Caki2 (cell line): ENCODE results near the gene ZNF763. TPM values are rescaled to one million over a fixed set of nuclear protein-coding genes. Genes with fewer than 3 reads are reported as not detected.
"Not testable (repeated sequence)": the region's sequence is repeated elsewhere in the genome, so short reads cannot be mapped to it uniquely, and the experiment has no call there.

ENCODE experiments used
- DNase-seq: peaks from one replicate; pipeline ENCODE4 v3.0.0-alpha.2; 2015; ENCODE audit warnings: low read depth
- in situ Hi-C: cut with HindIII; loops from 2 replicates; pipeline ENCODE4 v1.10.0; 2016; ENCODE audit warnings: low sequenced_read_pairs, low pct_unique_long_range_greater_than_20kb, mixed read lengths
- total RNA-seq: library from RNA; depleted of rRNA; stranded (reverse); fragments of >200 nt; shearing (Covaris generic); gene quantifications from 2 replicates; pipeline ENCODE4 v1.2.3, GENCODE V29; 2014; ENCODE audit warnings: low replicate concordance; rRNA removed

ZNF763 gene
- total RNA-seq = 7.0 TPM in 1 of 2 replicates, not detected in the other

DNA sequence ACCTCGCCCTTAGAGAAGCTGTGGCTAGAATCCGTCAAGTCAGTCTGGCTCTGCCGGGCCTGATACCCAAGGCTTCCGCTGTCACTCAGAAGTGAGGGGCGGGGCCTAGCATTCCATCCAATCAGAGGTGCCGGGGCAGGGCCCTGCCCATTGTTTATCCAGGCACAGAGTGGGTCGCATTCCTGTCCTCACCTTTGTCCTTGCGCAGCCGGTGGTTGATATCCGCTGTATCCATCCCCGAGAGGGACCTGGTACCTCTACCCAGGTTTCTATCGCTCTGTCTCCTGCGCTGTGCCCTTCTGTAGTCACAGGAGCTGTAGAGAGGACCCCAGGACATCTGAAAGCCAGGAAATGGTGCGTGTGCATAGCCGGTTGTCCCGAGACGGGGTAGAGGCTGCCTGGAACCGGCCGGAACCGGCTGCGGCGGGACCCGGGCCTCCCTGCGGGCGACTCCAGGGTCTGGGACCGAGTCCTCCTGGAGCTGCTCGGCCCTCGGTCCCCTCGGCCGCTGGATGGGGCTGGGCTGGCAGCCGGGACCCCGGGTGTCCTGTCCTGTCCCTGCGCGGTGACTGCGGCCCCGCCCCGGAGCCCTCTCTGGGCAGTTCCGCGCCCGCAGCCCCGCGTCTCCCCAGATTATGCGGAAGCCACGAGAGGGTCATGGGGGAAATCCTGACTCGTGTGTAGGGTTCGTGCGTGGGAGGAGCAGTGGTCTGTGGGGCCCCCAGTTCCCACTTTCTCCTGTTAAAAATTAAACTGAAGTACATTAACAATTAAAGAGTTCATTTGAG lies at the start of gene ZNF763:
Gene ZNF763 (plus strand): TSS at position 183 of the 788 bp plus-strand sequence. CDS start 169 bp downstream, at position 352.
- peak; percentile 28 for DNase-seq
- in situ Hi-C loops = no loop called here

DNA sequence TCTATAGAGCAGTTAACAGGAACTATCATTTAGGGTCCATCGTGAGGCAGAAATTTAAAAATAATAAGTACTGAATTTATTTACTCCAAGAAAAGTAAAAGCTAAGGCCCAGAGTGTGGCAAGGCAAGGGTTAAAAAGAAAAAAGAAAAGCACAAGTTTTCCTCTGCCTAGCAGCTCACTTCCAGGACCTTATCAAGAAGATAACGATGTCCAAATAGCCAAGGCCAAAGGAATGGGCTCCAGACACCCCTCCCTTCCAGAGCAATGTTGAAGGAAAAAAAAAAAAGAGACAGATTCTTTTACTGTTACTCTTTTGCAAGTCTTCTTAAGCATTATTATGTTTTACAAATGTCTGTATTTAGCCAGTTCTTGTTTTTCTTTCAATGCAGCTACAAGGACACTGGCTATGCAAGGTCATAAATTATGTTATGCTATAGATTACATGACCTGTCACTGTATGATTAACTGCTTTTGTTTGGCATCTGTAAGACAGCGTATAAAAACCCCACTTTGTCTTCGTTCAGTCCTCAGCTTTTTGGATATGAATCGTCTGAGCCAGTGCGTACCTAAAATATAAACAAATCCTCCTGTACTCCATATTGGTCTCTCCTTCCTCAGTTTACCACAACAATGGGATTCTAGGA lies 42.9 kb upstream of the ZNF763 start:
- in situ Hi-C loops = no loop called here
- DNase-seq = no peak

DNA sequence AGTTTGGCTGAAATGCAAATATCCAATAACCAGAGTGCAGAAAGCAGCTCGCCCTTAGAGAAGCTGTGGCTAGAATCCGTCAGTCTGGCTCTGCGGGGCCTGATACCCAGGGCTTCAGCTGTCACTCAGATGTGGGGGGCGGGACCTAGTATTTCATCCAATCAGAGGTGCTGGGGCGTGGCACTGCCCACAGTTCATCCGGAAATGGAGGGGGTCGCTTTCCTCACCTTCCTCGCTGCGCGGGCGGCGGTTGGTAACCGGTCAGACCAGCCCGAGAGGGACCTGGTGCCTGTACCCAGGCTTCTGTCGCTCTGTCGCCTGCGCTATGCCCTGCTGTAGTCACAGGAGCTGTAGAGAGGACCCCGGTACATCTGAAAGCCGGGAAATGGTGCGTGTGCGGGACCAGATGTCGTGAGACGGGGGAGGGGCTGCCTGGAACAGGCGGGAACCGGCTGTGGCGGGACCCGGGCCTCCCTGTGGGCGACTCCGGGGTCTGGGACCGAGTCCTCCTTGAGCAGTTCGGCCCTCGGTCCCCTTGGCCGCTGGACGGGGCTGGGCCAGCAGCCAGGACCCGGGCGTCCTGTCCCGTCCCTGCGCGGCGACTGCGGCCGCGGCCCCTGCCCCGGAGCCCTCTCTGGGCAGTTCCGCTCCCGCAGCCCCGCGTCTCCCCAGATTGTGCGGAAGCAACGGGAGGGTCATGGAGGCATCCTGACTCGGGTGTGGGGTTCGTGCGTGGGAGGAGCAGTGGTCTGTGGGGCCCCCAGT lies 39.8 kb upstream of the ZNF763 start, which contains the start of gene ZNF700:
Gene ZNF700 (plus strand): TSS at position 222 of the 765 bp plus-strand sequence. CDS start 104 bp downstream, at position 326.
- DNase-seq = peak; percentile 93
- in situ Hi-C loops = no loop called here

DNA sequence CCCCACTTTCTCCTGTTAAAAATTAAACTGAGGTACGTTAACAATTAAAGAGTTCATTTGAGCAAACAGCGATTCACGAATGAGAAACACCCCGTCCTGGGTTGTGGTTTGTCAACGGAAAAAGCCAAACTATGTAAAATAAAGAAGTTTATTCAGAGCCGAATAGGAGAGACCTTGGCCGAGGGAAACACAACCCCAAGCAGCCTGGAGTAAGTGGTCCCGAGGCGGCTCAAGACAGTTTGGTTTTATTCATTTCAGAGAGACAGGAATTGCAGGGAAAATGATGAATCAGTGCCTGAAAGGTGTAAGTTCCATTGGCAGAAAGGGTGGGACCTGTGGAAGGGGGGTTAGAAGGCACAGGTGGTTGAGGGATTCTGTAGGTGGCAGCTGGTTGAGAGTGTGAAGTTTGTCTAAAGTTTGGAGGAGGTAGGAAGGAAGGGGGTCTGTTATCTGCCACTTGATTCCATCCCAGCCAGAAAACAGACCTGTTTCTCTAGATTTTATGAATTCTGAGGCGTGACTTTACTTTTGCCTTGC lies 39.1 kb upstream of the ZNF763 start:
- in situ Hi-C loops, DNase-seq: not testable (repeated sequence)

DNA sequence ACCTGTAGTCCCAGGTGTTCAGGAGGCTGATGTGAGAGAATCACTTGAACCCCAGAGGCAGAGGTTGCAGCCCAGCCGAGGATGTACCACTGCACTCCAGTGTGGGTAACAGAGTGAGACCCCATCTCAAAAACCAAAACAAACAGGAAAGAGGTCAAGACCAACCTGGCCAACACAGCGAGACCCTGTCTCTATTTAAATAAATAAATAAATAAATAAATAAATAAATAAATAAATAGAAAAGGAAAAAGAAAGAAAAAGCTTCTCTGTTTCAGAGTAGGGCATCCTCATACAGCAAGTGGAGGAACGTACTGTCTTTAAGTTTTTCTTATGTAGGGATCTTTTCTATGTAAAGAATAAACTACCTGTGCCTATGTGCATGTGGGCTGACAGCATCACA lies 37.6 kb upstream of the ZNF763 start:
- DNase-seq = no peak
- in situ Hi-C loops = no loop called here

DNA sequence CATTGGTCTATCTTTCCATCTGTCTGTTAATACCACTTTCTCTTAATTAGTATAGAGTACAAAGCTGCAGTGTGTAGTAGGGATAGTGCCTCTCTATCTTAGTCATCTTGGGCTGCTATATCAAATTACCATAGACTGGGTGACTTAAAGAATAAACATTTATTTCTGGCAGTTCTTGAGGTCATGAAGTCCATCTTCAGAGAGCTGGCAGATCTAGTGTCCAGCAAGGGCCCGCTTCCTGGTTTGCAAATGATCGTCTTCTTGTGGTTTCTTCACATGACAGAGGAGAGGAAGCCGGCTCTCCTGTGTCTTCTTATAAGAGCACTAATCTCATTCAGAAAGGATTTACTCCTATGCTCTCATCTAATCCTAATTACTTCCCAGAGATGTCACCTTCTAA lies 33.8 kb upstream of the ZNF763 start:
- in situ Hi-C loops = no loop called here
- no peak for DNase-seq

DNA sequence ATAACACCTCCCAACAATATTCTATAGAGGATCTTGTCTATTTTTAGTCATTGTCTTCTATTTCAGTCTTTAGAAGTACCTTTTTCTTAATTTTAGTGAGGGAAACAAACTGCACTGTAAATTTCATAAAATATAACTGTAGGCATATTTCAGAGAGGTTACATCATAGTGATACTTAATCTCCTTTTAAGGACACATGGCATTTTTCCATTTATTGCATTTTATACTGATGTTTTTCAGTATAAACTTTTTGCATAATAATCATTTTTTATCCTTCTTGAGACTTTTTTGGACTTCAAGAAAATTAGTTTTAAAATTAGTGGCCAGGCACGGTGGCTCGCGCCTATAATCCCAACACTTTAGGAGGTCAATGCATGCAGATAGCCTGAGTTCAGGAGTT lies 33.3 kb upstream of the ZNF763 start:
- in situ Hi-C loops = no loop called here
- DNase-seq = no peak

DNA sequence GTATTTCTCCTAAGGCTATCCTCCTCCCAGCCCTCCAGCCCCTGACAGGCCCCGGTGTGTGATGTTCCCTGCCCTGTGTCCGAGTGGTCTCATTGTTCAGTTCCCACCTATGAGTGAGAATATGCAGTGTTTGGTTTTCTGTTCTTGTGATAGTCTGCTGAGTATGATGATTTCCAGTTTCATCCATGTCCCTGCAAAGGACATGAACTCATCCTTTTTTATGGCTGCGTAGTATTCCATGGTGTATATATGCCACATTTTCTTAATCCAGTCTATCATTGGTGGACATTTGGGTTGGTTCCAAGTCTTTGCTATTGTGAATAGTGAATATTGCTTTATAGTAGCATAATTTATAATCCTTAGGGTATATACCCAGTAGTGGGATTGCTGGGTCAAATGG lies 29.0 kb upstream of the ZNF763 start:
- DNase-seq, in situ Hi-C loops: not testable (repeated sequence)

DNA sequence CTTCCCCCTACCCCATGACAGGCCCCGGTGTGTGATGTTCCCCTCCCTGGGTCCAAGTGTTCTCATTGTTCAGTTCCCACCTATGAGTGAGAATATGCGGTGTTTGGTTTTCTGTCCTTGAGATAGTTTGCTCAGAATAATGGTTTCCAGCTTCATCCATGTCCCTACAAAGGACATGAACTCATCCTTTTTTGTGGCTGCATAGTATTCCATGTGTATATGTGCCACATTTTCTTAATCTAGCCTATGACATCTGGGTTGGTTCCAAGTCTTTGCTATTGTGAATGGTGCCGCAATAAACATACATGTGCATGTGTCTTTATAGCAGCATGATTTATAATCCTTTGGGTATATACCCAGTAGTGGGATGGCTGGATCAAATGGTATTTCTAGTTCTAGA lies 26.5 kb upstream of the ZNF763 start:
- in situ Hi-C loops, DNase-seq: not testable (repeated sequence)

DNA sequence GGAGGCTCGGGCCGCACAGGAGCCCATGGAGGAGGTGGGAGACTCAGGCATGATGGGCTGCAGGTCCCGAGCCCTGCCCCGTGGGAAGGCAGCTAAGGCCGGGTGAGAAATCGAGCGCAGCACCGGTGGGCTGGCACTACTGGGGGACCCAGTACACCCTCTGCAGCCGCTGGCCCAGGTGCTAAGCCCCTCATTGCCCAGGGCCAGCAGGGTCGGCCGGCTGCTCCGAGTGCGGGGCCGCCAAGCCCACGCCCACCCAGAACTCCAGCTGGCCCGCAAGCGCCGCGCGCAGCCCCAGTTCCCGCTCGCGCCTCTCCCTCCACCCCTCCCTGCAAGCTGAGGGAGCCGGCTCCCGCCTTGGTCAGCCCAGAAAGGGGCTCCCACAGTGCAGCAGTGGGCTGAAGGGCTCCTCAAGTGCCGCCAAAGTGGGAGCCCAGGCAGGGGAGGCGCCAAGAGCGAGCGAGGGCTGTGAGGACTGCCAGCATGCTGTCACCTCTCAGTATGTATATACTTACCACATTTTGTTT lies 23.4 kb upstream of the ZNF763 start:
- in situ Hi-C loops, DNase-seq: not testable (repeated sequence)

DNA sequence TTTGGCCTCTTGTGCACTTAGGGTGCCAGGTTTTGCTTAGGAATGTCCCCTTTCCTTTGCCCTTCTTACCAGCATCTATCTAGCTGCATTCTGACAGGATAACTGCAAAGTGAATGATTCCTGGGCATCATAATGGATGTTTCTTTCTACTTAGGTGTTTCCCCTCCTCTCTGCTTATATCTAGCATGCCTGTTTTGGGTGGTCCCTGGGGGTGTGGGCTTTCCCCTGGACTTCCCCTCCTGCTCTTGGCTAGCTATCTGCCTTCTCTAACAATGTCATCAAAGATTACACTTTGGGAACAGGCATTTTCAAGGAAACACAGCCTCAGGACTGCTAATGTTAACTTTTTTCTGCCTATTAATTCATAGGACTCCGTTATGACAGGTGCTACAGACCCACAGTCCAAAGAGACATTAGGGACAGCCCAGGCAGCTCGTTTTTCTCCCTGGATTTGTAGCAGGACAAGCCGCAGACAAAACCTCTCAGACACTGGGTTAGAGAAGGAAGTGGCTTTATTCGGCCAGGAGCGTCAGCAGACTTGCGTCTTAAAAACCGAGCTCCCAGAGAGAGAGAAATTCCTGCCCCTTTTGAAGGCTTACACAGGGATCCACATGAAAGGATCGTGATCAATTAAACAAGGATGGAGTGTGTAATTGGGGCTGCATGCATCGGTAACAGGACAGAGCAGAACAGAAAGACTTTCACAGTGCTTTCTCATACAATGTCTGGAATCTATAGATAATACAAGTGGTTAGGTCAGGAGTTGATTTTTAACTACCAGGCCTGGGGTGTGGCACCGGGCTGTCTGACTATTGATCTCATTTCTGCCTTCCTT lies 22.6 kb upstream of the ZNF763 start:
- in situ Hi-C loops = no loop called here
- no peak for DNase-seq

DNA sequence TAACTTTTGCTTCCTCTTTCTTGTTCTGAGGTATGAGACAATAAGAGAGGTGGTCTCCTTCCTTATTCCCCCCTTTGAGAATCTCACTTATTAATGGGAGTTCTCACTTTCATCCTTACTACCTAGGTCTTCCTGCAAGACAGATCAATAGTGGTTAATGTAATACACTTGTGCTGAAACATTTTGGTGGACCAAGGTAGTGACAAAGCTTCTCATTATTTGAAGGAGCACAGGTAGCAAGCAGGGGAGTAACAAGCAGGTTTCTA lies 22.1 kb upstream of the ZNF763 start:
- peak; percentile 42 for DNase-seq

DNA sequence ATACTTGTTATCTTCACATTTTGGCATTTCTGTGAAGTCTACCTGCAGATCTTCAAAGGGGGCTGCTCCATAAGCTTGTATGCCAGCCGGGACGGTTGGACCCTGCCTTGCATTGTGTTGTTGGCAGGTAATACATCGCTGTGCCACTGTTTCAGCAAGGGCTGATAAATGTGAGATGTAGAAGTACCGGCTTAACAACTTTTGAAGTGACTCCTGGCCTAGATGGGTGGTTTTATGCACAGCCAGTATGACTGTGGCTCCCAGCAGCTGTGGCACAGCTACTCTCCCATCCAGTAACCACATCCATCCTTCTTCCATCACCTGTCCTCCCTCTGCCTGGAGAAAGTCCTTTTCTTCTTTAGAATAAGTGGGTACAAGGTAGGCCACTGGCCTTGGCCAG lies 20.2 kb upstream of the ZNF763 start:
- no peak for DNase-seq
- in situ Hi-C loops = no loop called here

More for the DNA sequence above, 22.1 kb upstream of the ZNF763 start:
- in situ Hi-C loops = no loop called here

DNA sequence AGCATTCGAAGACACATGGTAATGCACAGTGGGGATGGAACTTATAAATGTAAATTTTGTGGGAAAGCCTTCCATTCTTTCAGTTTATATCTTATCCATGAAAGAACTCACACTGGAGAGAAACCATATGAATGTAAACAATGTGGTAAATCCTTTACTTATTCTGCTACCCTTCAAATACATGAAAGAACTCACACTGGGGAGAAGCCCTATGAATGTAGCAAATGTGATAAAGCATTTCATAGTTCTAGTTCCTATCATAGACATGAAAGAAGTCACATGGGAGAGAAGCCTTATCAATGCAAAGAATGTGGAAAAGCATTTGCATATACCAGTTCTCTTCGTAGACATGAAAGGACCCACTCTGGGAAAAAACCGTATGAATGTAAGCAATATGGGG lies 16.2 kb upstream of the ZNF763 start:
- DNase-seq = no peak
- in situ Hi-C loops = no loop called here

DNA sequence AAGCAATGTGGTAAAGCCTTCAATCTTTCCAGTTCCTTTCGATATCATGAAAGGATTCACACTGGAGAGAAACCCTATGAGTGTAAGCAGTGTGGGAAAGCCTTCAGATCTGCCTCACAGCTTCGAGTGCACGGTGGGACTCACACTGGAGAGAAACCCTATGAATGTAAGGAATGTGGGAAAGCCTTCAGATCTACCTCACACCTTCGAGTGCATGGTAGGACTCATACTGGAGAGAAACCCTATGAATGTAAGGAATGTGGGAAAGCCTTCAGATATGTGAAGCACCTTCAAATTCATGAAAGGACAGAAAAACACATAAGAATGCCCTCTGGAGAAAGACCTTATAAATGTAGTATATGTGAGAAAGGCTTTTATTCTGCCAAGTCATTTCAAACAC lies 15.6 kb upstream of the ZNF763 start:
- in situ Hi-C loops = no loop called here
- peak; percentile 36 for DNase-seq

DNA sequence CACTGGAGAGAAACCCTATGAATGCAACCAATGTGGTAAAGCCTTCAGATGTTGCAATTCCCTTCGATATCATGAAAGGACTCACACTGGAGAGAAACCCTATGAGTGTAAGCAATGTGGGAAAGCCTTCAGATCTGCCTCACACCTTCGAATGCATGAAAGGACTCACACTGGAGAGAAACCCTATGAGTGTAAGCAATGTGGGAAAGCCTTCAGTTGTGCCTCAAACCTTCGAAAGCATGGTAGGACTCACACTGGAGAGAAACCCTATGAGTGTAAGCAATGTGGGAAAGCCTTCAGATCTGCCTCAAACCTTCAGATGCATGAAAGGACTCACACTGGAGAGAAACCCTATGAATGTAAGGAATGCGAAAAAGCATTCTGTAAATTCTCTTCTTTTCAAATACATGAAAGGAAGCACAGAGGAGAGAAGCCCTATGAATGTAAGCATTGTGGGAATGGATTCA lies 15.2 kb upstream of the ZNF763 start:
- DNase-seq, in situ Hi-C loops: not testable (repeated sequence)

DNA sequence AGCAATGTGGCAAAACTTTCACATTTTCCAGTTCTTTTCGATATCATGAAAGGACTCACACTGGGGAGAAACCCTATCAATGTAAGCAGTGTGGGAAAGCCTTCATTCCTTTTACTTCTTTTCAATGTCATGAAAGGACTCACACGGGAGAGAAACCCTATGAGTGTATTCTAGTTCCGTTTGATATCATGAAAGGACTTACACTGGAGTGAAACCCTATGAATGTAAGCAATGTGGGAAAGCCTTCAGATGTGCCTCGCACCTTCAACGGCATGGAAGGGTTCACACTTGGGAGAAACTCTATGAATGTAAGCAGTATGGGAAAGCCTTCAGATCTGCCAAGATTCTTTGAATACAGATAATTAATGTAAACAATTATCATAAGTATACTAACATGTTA lies 14.5 kb upstream of the ZNF763 start:
- no peak for DNase-seq
- in situ Hi-C loops = no loop called here
